Astrocyte (in vitro differentiated cells and primary cell): ENCODE results near the gene PRKAG2.

Experiments
- EZH2 ChIP-seq: IDR thresholded peaks from 2 replicates; pipeline ENCODE4 v1.6.1; 2012; ENCODE audit warnings: mild to moderate bottlenecking, low read length, inconsistent platforms; ENCODE audit not compliant: insufficient read depth
- TF ChIP-seq, protein P1 (sequence below): IDR thresholded peaks from 2 replicates; pipeline ENCODE4 v1.5.1; 2011; ENCODE audit warnings: low read depth, mild to moderate bottlenecking, inconsistent platforms, low read length, moderate library complexity; ENCODE audit not compliant: insufficient read depth

DNA sequence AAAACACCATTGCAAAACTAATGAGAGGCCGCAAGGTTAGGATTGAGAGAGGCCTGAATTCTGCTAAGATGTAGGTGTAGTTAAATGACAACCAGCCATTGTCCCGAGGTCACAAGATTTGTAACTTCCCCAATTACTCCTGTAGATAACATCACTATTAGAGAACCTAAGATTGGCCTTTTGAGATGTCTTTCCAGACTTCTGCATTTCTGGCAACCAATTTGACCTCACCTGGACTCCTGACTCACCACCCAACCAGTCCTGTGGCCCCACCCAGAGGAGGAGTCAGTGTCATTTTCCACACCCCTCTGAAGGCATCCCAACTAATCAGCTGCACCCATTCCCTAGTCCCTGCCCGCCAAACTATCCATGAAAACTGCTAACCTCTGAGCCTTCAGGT, 115.7 kb downstream of the PRKAG2 start:
- TF ChIP-seq, protein P1, sequence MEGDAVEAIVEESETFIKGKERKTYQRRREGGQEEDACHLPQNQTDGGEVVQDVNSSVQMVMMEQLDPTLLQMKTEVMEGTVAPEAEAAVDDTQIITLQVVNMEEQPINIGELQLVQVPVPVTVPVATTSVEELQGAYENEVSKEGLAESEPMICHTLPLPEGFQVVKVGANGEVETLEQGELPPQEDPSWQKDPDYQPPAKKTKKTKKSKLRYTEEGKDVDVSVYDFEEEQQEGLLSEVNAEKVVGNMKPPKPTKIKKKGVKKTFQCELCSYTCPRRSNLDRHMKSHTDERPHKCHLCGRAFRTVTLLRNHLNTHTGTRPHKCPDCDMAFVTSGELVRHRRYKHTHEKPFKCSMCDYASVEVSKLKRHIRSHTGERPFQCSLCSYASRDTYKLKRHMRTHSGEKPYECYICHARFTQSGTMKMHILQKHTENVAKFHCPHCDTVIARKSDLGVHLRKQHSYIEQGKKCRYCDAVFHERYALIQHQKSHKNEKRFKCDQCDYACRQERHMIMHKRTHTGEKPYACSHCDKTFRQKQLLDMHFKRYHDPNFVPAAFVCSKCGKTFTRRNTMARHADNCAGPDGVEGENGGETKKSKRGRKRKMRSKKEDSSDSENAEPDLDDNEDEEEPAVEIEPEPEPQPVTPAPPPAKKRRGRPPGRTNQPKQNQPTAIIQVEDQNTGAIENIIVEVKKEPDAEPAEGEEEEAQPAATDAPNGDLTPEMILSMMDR: no peak
- TF ChIP-seq EZH2: no peak
